ACC112 (cell line): ENCODE results near the gene STAB2.

ENCODE experiments used
- H2AFZ ChIP-seq: fragments of 200-600 bp; sonication (generic); one replicate; pipeline ENCODE4 v1.6.0; 2017; ENCODE audit warnings: antibody characterized with exemption, low read length; ENCODE audit not compliant: unreplicated experiment
- H3K27ac ChIP-seq: fragments of 200-600 bp; sonication (generic); 2 replicates; pipeline ENCODE4 v1.5.1; 2014; ENCODE audit warnings: low read depth, mild to moderate bottlenecking, antibody characterized with exemption, low read length, moderate library complexity
- H3K27me3 ChIP-seq: fragments of 200-600 bp; sonication (generic); 2 replicates; pipeline ENCODE4 v1.6.1; 2014; ENCODE audit warnings: mild to moderate bottlenecking, antibody characterized with exemption, low read length, moderate library complexity, mixed read lengths; ENCODE audit not compliant: insufficient read depth
- H3K36me3 ChIP-seq: fragments of 200-600 bp; sonication (generic); 2 replicates; pipeline ENCODE4 v1.6.1; 2016; ENCODE audit warnings: mild to moderate bottlenecking, antibody characterized with exemption, low read length, moderate library complexity, mixed read lengths; ENCODE audit not compliant: insufficient read depth
- H3K4me1 ChIP-seq: fragments of 200-600 bp; sonication (generic); one replicate; pipeline ENCODE4 v1.6.1; 2016; ENCODE audit warnings: low read length, mixed read lengths; ENCODE audit not compliant: insufficient read depth, unreplicated experiment, control insufficient read depth
- H3K4me3 ChIP-seq: fragments of 200-600 bp; sonication (generic); 2 replicates; pipeline ENCODE4 v1.5.1; 2014; ENCODE audit warnings: mild to moderate bottlenecking, low read depth, low read length
- H3K79me2 ChIP-seq: fragments of 200-600 bp; sonication (generic); one replicate; pipeline ENCODE4 v1.6.0; 2016; ENCODE audit warnings: low read length; ENCODE audit not compliant: control insufficient read depth, unreplicated experiment, insufficient read depth

Gene STAB2

GRCh38 chr12:103558879-103559278 is 28.2 kb upstream of the STAB2 start:
- H3K27ac ChIP-seq: no peak overlapping the region
- no peak overlapping the region for H3K4me3 ChIP-seq
- peaks cover 5% of the 10 kb centered on the region; the same call in 1 of the 2 replicates for H3K27me3 ChIP-seq
- H3K4me1 ChIP-seq: peaks cover 22% of the 10 kb centered on the region
- no peaks in the 10 kb centered on the region for H3K79me2 ChIP-seq
- no peak overlapping the region for H2AFZ ChIP-seq
- no peaks in the 10 kb centered on the region for H3K36me3 ChIP-seq

DNA sequence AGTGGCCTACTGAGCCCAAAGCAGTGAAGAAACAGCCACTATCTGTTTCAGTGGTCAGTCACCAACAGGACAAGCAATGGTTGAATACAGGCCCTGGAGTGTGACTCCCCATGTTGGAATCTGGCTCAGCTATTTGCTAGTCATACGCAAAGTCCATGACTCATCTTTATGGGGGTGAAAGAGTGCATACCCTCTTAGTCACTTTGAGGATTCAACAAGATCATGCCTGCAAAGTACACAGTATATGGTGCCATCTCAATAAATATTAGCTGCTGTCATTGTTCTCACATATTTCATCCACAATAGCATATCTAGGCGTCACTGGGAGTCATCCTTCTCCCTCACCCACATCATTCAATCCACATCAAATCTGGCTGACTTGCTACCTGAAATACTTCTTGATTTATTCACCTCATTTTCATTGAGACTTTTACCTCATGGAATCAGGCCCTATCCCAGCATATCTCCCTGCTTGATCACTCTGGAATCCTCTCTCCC is 26.4 kb upstream of the STAB2 start:
- Histone ChIP-seq H3K36me3 (no peaks in the 10 kb centered on the region), H3K4me3 (peak overlapping the region; percentile 46; the same call in 1 of the 2 replicates), H3K27me3 (peaks cover 4% of the 10 kb centered on the region; the same call in 1 of the 2 replicates), H3K79me2 (no peaks in the 10 kb centered on the region), H2AFZ (peak overlapping the region; percentile 39), H3K4me1 (peaks cover 22% of the 10 kb centered on the region), H3K27ac (peak overlapping the region; percentile 98)

DNA sequence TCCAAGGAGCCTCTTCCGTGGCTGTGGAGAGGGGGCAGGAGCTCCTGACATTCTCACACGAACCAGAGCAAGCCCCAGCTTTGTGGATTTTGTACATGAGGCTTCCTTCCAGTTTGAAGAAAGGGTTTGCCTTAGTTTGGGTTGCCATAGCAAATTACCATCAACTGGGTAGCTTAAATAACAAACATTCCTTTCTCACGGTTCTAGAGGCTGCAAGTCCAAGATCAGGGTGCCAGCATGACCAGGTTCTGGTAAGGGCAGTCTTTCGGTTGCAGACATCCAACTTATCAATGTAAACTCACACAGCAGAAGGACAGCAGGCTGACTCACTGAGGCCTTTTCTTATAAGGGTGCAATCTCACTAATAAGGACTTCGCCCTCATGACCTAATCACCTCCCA is 25.9 kb upstream of the STAB2 start:
- Histone ChIP-seq H3K27me3 (peaks cover 3% of the 10 kb centered on the region; the same call in 1 of the 2 replicates), H2AFZ (no peak overlapping the region), H3K4me3 (peak overlapping the region; percentile 46; the same call in 1 of the 2 replicates), H3K27ac (peak overlapping the region; percentile 98), H3K4me1 (peaks cover 22% of the 10 kb centered on the region), H3K36me3 (no peaks in the 10 kb centered on the region), H3K79me2 (no peaks in the 10 kb centered on the region)

- no peak overlapping the region for H3K27ac ChIP-seq
- H2AFZ ChIP-seq: no peak overlapping the region
- peaks cover 5% of the 10 kb centered on the region for H3K4me1 ChIP-seq
- H3K79me2 ChIP-seq: no peaks in the 10 kb centered on the region
- no peak overlapping the region for H3K4me3 ChIP-seq
- no peaks in the 10 kb centered on the region for H3K36me3 ChIP-seq
- H3K27me3 ChIP-seq: peaks cover 37% of the 10 kb centered on the region
Observed at GRCh38 chr12:103566398-103566797, 20.7 kb upstream of the STAB2 start.

- H3K4me3 ChIP-seq: no peak overlapping the region
- H3K36me3 ChIP-seq: no peaks in the 10 kb centered on the region
- H3K27ac ChIP-seq: no peak overlapping the region
- no peaks in the 10 kb centered on the region for H3K4me1 ChIP-seq
- no peaks in the 10 kb centered on the region for H3K79me2 ChIP-seq
- peaks cover 64% of the 10 kb centered on the region for H3K27me3 ChIP-seq
- no peak overlapping the region for H2AFZ ChIP-seq
Observed at GRCh38 chr12:103569278-103569677, 17.8 kb upstream of the STAB2 start.

GRCh38 chr12:103571286-103571685 is 15.8 kb upstream of the STAB2 start:
- peaks cover 71% of the 10 kb centered on the region for H3K27me3 ChIP-seq
- no peak overlapping the region for H2AFZ ChIP-seq
- no peaks in the 10 kb centered on the region for H3K79me2 ChIP-seq
- no peak overlapping the region for H3K27ac ChIP-seq
- H3K4me1 ChIP-seq: no peaks in the 10 kb centered on the region
- no peak overlapping the region for H3K4me3 ChIP-seq
- no peaks in the 10 kb centered on the region for H3K36me3 ChIP-seq

DNA sequence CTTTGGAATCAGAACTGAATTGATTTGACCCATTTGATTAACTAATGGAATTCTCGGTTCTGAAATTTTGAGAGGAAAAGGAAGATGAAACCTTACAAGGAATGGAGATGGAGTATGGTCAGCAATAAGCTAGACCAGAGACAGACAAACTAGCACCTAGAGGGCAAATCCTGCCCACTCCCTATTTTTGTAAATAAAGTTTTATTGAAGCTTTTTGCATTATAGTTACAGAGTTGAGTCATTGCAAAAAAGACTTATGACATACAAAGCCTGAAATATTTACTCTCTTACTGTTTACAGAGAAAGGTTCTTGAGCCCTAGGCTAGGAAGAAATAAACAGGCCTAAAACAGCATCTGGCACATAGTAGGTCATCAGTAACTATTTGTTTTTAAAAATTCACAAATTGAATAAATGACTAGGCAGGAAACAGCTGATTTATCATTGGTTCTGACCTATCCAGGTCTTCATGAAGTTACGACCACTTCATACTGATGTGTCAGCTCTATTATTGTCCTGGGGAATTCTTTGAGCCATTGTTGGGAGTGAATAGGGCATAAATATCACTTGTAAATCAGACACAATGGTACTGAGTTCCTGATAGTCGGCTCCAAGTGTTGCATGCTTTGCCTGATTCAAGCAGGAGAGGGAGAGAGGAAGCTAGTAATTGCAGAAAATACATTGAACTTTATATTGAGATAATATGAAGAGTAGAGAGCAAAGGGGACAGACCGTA is 14.6 kb upstream of the STAB2 start:
- Histone ChIP-seq H3K79me2 (no peaks in the 10 kb centered on the region), H3K36me3 (no peaks in the 10 kb centered on the region)

GRCh38 chr12:103573185-103573584 is 13.9 kb upstream of the STAB2 start:
- Histone ChIP-seq H3K27me3 (peaks cover 81% of the 10 kb centered on the region), H3K4me3 (no peak overlapping the region), H2AFZ (no peak overlapping the region), H3K36me3 (no peaks in the 10 kb centered on the region), H3K4me1 (no peaks in the 10 kb centered on the region), H3K27ac (no peak overlapping the region), H3K79me2 (no peaks in the 10 kb centered on the region)

More for the DNA sequence above, 14.6 kb upstream of the STAB2 start:
- Histone ChIP-seq H3K27me3 (peaks cover 76% of the 10 kb centered on the region), H2AFZ (no peak overlapping the region), H3K27ac (no peak overlapping the region), H3K4me1 (no peaks in the 10 kb centered on the region), H3K4me3 (no peak overlapping the region)

DNA sequence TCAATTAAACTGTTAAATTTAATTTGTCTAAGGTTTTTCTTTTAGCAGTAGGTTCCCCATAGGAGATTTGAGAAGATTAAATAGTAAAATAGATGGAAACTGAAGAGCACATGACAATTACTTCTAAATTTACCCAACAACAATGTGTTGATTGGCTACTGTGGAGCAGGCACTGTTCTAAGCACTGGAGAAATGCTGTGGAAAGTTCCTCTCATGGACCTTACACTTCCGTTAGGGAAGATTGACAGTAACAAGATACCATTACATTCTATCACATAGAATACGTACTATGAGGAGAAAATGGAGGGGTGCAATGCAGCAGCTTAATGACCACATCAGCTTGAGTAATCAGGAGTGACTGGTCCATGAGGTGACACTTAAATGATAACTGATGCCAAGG is 8.1 kb upstream of the STAB2 start:
- no peaks in the 10 kb centered on the region for H3K36me3 ChIP-seq
- no peak overlapping the region for H3K27ac ChIP-seq

DNA sequence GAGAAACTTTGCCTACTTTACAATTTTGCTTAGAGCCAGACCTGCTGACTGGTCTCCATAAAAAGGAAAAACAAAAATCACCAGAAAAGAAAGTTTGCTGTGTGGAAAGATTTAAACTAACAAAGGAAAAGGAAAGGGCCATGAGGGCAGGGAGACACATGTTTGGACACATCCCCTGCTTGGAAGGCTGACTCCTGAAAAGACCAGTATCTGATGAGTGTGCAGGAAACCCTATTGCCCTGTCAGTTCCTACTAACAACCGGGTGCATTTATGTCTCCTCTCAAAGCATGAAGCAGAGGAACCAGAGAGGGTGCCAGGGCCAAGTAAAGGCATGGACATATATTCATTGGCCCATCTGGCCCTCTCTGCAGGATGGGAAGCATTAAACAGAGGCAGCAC is 7.0 kb upstream of the STAB2 start:
- no peaks in the 10 kb centered on the region for H3K79me2 ChIP-seq
- H3K27ac ChIP-seq: no peak overlapping the region
- no peak overlapping the region for H2AFZ ChIP-seq
- peaks cover 76% of the 10 kb centered on the region for H3K27me3 ChIP-seq
- no peaks in the 10 kb centered on the region for H3K4me1 ChIP-seq
- no peaks in the 10 kb centered on the region for H3K36me3 ChIP-seq
- H3K4me3 ChIP-seq: no peak overlapping the region

More for the DNA sequence above, 8.1 kb upstream of the STAB2 start:
- H3K27me3 ChIP-seq: peaks cover 77% of the 10 kb centered on the region
- H2AFZ ChIP-seq: no peak overlapping the region
- H3K4me3 ChIP-seq: no peak overlapping the region
- H3K79me2 ChIP-seq: no peaks in the 10 kb centered on the region
- no peaks in the 10 kb centered on the region for H3K4me1 ChIP-seq

DNA sequence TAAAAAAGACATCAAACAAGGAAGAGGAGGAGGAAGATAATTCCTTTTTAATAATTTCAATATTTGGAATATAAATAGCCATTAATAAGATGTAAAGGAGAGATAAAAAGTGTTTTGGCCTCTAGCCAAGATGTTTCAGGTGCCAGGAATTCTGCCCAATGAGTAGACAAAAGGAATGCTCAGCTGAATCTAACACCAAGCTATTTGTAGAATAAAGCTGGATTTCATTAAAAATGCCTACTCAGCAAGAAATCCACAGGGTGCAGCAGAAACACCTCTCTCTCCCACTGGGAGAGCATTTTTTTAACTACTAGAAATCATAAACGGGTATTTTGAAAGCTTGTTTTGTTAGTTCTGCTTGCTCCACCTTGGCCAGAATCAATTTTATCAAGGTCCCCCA is 4.1 kb upstream of the STAB2 start:
- Histone ChIP-seq H3K27me3 (peaks cover 73% of the 10 kb centered on the region), H3K4me1 (no peaks in the 10 kb centered on the region)

More for the DNA sequence above, 4.1 kb upstream of the STAB2 start:
- Histone ChIP-seq H3K4me3 (no peak overlapping the region), H3K27ac (no peak overlapping the region), H3K79me2 (no peaks in the 10 kb centered on the region), H2AFZ (no peak overlapping the region), H3K36me3 (no peaks in the 10 kb centered on the region)
